Pulmonary artery endothelial cell (primary cell): ENCODE measurements around the gene OMP. TPM values are rescaled to one million over a fixed set of nuclear protein-coding genes. Genes with fewer than 3 reads are reported as not detected.

ENCODE experiments used
- DNase-seq: peaks from one replicate; pipeline ENCODE4 v3.0.0-alpha.2; 2011; ENCODE audit warnings: low read depth, low spot score
- total RNA-seq: library from RNA; depleted of rRNA; stranded (reverse); fragments of >200 nt; gene quantifications from 2 replicates; pipeline ENCODE4 v1.2.3, GENCODE V29; 2014

OMP gene
- total RNA-seq, 1 donor from 2014 or later: not detected

DNA sequence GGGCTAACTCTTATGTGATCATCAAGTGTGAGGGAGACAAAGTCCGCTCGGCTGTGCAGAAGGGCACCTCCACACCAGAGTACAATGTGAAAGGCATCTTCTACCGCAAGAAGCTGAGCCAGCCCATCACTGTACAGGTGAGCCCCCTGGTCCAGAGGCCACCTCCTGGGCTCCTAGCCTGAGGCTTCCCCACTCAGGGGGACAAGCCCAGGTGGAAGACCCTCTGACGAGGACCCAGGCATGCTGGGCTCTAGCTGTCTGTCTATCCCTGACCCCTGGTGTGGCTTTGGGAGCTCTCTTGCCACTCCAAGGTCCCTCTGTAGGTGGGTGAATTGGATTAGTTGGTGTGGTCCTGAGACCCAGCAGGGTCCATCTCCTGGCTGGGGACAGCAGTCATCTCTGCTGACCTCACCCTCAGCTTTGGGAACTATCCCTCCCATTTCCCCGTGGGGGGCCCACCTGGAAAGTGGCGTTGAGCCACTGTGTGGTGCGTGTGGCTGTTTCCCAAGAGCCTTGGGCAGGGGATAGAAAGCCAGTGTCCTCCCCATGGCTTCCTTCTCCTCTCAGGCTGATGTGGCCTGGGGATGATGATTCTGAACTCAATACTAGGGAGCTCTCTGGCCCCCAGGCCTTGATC, 20.1 kb downstream of the OMP start:
- no peak for DNase-seq

DNA sequence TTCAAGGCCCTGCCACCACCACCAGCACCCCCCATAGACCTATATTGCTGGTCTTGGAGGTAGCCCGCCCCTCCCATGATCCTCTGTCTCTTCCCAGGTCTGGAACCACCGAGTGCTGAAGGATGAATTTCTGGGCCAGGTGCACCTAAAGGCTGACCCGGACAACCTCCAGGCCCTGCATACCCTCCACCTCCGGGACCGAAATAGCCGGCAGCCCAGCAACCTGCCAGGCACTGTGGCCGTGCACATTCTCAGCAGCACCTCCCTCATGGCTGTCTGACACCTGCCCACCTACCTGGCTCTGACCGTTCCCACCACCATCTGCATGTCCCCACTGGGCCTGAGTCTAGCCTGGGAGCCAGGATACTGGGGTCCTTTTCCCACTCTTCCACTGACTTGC, 21.0 kb downstream of the OMP start:
- no peak for DNase-seq

GRCh38 chr11:77124041-77124440, 21.4 kb downstream of the OMP start:
- DNase-seq: no peak

- DNase-seq: no peak
These were observed 21.8 kb downstream of the OMP start for GRCh38 chr11:77124488-77124887.

GRCh38 chr11:77125191-77125590, 22.6 kb downstream of the OMP start:
- DNase-seq: no peak

DNA sequence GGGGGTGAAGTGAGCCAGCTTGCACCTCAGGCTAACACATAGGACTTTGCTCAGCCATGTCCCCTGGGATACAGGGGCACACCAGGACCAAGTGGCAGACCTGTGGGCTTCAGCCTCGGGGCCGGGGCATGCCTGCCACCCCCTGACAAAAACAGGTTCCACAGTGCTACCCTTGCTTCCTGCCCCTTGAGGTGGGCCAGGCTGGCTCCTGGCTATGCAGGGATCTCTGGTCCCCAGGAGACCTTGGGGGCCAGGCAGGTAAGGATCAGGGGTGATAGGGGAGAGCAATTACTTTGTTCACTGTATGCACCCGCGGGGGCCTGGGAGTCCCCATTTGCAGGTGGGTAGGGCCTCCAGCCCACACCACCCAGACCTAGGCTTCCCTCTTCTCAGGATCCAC, 23.1 kb downstream of the OMP start:
- no peak for DNase-seq

DNA sequence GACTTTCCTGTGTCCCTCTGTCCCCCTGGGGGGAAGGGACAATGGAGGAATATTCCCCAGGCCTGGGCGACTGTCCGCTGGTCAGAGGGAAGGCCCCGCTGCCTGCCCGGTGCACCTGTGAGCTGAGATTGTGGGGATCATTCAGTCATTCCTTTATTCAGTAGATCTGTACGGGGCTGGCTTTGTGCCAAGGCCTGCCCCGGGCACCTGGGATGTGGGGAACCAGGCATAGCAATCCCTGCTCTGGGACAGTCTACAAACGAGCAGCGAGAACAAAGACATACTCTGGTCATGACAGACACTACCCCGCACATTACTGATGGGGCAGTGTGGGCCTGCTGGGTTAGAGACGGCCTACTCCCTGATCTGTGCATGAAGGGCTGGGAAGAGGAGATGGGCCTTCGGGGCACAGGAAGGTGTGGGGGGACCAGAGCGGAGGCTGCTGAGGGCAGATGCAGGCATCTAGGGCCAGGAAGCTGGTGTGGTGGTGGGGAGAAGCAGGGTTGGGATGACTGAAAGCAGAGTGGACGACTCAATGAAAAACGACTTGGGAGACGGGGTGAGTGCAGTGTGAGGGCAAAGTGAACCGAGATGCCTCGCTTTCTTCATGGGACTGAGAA, 23.6 kb downstream of the OMP start:
- no peak for DNase-seq

GRCh38 chr11:77126861-77127234, 24.2 kb downstream of the OMP start:
- no peak for DNase-seq

GRCh38 chr11:77127235-77127911, 24.7 kb downstream of the OMP start:
- no peak for DNase-seq

DNA sequence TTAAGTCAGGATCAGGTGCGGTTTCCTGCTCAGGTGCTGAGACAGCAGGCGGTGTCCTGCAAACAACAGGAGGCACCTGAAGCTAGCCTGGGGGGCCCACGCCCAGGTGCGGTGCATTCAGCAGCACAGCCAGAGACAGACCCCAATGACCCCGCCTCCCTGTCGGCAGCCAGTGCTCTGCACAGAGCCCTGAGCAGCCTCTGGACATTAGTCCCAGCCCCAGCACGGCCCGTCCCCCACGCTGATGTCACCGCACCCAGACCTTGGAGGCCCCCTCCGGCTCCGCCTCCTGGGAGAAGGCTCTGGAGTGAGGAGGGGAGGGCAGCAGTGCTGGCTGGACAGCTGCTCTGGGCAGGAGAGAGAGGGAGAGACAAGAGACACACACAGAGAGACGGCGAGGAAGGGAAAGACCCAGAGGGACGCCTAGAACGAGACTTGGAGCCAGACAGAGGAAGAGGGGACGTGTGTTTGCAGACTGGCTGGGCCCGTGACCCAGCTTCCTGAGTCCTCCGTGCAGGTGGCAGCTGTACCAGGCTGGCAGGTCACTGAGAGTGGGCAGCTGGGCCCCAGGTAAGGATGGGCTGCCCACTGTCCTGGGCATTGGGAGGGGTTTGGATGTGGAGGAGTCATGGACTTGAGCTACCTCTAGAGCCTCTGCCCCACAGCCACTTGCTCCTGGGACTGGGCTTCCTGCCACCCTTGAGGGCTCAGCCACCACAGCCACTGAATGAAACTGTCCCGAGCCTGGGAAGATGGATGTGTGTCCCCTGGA, 25.5 kb downstream of the OMP start, which contains the start of gene MYO7A:
TSS of gene MYO7A (plus strand) at position 327 of the 772 bp plus-strand sequence. CDS start 2,389 bp downstream, outside the sequence.
- DNase-seq: no peak

DNA sequence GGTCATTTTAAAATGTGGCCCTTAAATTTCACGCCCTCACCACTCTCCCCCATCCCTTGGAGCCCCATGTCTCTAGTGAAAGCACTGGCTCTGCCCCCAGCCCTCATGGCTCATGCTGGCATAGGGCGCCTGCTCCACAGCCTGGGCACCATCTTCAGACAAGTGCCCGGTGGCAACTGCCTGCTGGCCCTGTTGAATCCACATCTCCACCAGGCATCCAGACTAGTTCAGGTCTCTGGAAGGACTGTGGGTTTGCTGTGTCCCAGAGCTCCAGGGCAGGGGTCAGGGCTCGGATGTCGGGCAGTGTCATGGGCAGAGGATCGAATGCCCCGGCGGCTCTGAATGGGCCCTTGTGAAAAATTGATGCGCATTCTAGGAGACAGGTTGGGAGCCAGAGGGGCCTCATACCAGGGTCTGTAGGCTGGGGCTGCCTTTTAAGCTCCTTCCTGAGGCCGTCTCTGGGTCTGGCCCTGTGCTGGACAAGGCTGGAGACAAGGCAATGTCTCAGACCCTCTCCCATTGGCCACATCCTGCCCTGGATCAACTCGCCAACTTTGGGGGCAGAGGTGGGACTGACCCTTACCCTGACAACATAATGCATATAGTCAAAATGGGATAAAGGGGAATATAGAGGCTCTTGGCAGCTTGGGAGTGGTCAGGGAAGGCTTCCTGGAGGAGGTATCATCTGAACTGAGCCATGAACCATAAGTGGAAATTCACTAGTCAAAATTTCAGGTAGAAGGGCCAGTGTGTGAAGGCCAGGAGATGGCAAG, 26.6 kb downstream of the OMP start:
- no peak for DNase-seq

DNA sequence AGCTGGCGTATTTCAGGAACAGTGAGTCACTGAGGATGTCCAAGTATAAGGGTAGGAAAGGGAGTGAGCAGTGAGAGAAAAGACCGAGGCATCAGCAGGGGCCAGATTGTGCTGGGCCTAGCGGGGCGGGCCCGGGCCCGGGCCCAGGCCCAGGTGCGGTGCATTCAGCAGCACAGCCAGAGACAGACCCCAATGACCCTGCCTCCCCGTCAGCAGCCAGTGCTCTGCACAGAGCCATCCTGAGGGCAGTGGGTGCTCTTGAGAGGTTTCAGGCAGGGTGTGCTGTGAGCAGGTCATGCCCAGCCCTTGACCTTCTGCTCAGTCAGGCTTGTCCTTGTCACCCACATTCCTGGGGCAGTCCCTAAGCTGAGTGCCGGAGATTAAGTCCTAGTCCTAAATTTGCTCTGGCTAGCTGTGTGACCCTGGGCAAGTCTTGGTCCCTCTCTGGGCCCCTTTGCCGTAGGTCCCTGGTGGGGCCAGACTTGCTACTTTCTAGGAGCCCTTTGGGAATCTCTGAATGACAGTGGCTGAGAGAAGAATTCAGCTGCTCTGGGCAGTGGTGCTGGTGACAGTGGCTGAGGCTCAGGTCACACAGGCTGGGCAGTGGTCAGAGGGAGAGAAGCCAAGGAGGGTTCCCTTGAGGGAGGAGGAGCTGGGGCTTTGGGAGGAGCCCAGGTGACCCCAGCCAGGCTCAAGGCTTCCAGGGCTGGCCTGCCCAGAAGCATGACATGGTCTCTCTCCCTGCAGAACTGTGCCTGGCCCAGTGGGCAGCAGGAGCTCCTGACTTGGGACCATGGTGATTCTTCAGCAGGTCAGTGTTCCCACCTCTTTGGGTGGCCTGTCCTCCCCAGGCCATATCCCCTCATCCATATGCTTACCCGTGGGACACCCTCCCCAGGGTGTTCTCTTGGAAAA, 27.5 kb downstream of the OMP start:
- DNase-seq: no peak

DNA sequence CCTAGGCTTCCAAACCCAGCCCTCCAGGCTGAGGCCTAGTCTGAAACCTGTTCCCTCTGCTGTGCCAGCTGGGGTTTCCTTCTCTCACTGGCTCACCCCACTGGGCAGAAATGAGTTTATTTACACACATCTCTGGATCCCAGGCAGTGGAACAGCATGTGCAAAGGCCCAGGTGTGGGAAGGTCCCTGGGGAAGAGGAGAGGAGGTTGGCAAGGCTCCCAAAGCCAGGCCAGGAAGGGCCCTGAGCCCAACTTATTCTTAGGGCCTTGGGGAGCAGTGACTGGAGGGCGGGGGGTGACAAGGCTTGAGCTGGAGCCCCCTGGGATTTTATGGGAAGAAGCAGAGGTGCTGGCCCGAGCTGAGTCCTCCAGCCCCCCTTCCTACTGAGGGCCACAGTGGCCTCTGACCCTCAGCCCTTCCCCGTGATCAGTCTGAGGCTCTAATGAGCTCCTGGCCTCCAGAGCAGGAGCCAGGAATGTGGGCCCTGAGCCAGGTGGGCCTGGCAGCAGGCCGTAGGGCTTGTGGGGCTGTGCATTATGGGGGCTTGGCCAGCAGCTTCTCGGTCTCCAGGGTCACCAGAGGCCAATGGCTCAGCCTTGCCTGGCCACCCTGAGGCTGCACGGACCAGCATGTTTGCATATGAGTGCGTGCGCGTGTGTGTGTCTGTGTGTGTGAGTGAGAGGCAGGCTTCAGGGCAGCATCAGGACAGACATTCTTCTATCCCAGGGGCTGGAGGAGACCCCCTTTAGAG, 28.3 kb downstream of the OMP start:
- DNase-seq: no peak

DNA sequence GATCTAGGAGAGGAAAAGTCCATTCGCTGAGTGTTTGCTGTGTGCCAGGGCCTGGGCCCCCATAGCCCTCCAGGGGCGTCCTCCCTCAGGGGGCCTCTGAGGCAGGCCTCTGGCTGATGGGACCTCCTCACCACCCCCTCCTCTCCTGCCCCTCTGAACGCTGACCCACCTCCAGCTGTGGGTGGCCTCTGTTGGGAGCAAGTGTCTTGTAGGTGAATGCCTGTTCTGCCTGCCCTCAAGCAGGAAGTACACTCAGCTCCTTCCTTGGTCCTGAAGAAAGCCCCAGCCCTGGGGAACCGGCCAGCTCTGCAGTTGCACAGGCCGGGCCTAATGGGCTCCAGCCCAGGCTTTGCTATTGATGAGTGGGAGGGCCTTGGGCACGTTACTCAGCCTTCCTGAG, 28.9 kb downstream of the OMP start:
- no peak for DNase-seq

- DNase-seq: no peak
These were observed 32.4 kb downstream of the OMP start for GRCh38 chr11:77135069-77135468.

GRCh38 chr11:77136074-77136473, 33.4 kb downstream of the OMP start:
- DNase-seq: no peak

DNA sequence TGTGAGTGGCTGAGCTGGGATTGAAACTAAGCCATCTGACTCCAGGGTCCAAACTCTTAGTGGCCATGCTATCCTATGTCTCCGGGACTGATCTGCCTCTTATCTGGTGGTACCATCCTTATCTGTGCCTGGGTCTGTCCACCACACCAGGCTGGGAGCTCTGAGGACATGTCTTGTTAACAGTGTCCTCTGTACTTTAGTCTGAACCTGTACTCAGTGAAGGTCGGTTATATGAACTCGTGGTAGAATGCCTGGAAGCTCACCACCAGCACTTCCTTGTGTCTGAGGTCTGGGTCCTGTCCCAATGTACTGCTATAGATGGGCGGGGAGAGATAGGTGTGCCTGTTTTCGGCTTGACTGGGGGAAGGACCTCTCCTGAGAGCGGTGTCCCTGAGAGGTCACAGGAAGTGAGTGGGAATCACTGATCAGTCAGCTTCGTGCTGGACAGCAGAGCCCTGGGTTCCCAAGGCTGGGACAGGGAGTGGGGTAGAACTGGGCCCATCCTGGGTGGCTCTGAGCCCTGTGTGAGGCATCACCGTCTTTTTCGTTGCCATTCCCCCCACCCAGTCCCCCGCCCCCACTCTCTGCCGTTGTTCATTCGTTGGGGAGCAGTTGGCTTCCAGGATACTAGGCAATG, 34.3 kb downstream of the OMP start:
- DNase-seq: no peak

DNA sequence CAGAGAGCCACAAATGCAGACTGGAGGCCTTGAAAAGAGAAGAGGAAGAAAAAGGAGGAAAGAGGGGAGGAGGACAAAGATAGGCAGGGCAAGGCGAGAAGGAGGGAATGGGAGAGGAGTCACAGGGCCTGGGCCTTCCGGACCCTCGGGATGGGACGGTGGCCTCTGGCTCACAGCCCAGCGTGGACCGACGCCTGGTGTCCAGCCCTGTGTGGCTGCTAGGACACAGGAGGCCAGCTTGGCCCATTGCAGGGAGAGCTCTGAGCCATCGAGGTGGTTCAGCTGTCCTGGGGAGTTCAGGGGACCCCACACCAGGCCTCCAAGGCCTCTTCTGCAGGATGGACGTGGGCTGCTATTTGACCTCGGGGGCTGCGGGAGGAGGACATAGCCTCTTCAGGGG, 34.8 kb downstream of the OMP start:
- no peak for DNase-seq

- DNase-seq: no peak
These were observed 35.5 kb downstream of the OMP start for GRCh38 chr11:77138106-77138649.
